WTC11 (cell line): ENCODE data around the gene MAEA. TPM values are rescaled to one million over a fixed set of nuclear protein-coding genes. Genes with fewer than 3 reads are reported as not detected.

Source experiments
- ATAC-seq: fragments of 200-7000 bp; cut with Tn5 transposase; 2 replicates; pipeline ENCODE4 v1.10.0; 2021; ENCODE audit warnings: mild to moderate bottlenecking, moderate library complexity
- CTCF ChIA-PET: fragments of 300-600 bp; sonication (Branson Sonifier 250); formaldehyde crosslinking; loops from one replicate; lab custom pipeline; 2021; ENCODE audit warnings: antibody characterized with exemption; lab: Charles Lee
- POLR2A ChIA-PET: fragments of 350-600 bp; sonication (Branson Sonifier 250); formaldehyde crosslinking; loops from one replicate; lab custom pipeline; 2021; ENCODE audit warnings: antibody characterized with exemption; lab: Charles Lee
- DNase-seq: peaks from one replicate; pipeline ENCODE4 v3.0.0; 2021; ENCODE audit warnings: low spot score
- H3K27ac Mint-ChIP-seq: 2 replicates; pipeline ENCODE4 v1.8.0; 2021; ENCODE audit warnings: mixed read lengths
- H3K27me3 Mint-ChIP-seq: 2 replicates; pipeline ENCODE4 v1.8.0; 2021; ENCODE audit warnings: low read depth, mild to moderate bottlenecking, moderate library complexity, mixed read lengths
- H3K36me3 Mint-ChIP-seq: 2 replicates; pipeline ENCODE4 v1.8.0; 2021; ENCODE audit warnings: mixed read lengths
- H3K4me1 Mint-ChIP-seq: 2 replicates; pipeline ENCODE4 v1.8.0; 2022; ENCODE audit warnings: mixed read lengths
- H3K4me3 Mint-ChIP-seq: 2 replicates; pipeline ENCODE4 v1.8.0; 2021; ENCODE audit warnings: mild to moderate bottlenecking, moderate library complexity, mixed read lengths
- H3K9me3 Mint-ChIP-seq: 2 replicates; pipeline ENCODE4 v1.8.0; 2021; ENCODE audit warnings: mixed read lengths
- AFF4 ChIP-seq: sonication (generic); formaldehyde crosslinking; IDR thresholded peaks from 2 replicates; pipeline ENCODE4 v1.8.1; 2023; ENCODE audit warnings: mild to moderate bottlenecking, missing genetic modification reagents, borderline replicate concordance
- GRHL2 ChIP-seq: fragments of 250-450 bp; sonication (Bioruptor Pico); IDR thresholded peaks from 2 replicates; pipeline ENCODE4 v1.8.0; 2022; ENCODE audit warnings: mild to moderate bottlenecking, moderate library complexity; ENCODE audit not compliant: insufficient replicate concordance, severe bottlenecking
- MAX ChIP-seq: sonication (generic); formaldehyde crosslinking; IDR thresholded peaks from 2 replicates; pipeline ENCODE4 v1.8.0; 2022; ENCODE audit warnings: mild to moderate bottlenecking, missing genetic modification reagents
- NFYB ChIP-seq: sonication (generic); formaldehyde crosslinking; conservative IDR thresholded peaks from 2 replicates; pipeline ENCODE4 v1.8.0; 2022; ENCODE audit warnings: low read depth, missing genetic modification reagents
- SP1 ChIP-seq: sonication (generic); formaldehyde crosslinking; conservative IDR thresholded peaks from 2 replicates; pipeline ENCODE4 v1.8.1; 2022; ENCODE audit warnings: missing genetic modification reagents
- TEAD1 ChIP-seq: sonication (generic); formaldehyde crosslinking; IDR thresholded peaks from 2 replicates; pipeline ENCODE4 v1.8.0; 2022; ENCODE audit warnings: mild to moderate bottlenecking, missing genetic modification reagents
- TEAD4 ChIP-seq: sonication (generic); formaldehyde crosslinking; IDR thresholded peaks from 2 replicates; pipeline ENCODE4 v1.8.0; 2022; ENCODE audit warnings: mild to moderate bottlenecking, missing genetic modification reagents
- TP53 ChIP-seq: sonication (generic); formaldehyde crosslinking; IDR thresholded peaks from 2 replicates; pipeline ENCODE4 v1.8.1; 2023; ENCODE audit warnings: mild to moderate bottlenecking, missing genetic modification reagents
- ZNF232 ChIP-seq: sonication (generic); formaldehyde crosslinking; IDR thresholded peaks from 2 replicates; pipeline ENCODE4 v1.8.0; 2022; ENCODE audit warnings: mild to moderate bottlenecking, missing genetic modification reagents
- ZNF425 ChIP-seq: fragments of 250-450 bp; sonication (Bioruptor Pico); conservative IDR thresholded peaks from 2 replicates; pipeline ENCODE4 v1.9.0; 2021; ENCODE audit warnings: mild to moderate bottlenecking
- total RNA-seq: library from RNA; stranded (reverse); gene quantifications from 3 replicates; pipeline ENCODE4 v1.2.3, GENCODE V29; 2021
- TF ChIP-seq, protein P1 (sequence below): sonication (generic); formaldehyde crosslinking; IDR thresholded peaks from 2 replicates; pipeline ENCODE4 v1.8.0; 2022; ENCODE audit warnings: mild to moderate bottlenecking, missing genetic modification reagents
- TF ChIP-seq, protein P2 (sequence below): sonication (generic); formaldehyde crosslinking; IDR thresholded peaks from 2 replicates; pipeline ENCODE4 v1.8.1; 2023; ENCODE audit warnings: mild to moderate bottlenecking, moderate library complexity, missing genetic modification reagents

MAEA gene
- total RNA-seq, 1 experiment from 2014 or later: 86.9 TPM

DNA sequence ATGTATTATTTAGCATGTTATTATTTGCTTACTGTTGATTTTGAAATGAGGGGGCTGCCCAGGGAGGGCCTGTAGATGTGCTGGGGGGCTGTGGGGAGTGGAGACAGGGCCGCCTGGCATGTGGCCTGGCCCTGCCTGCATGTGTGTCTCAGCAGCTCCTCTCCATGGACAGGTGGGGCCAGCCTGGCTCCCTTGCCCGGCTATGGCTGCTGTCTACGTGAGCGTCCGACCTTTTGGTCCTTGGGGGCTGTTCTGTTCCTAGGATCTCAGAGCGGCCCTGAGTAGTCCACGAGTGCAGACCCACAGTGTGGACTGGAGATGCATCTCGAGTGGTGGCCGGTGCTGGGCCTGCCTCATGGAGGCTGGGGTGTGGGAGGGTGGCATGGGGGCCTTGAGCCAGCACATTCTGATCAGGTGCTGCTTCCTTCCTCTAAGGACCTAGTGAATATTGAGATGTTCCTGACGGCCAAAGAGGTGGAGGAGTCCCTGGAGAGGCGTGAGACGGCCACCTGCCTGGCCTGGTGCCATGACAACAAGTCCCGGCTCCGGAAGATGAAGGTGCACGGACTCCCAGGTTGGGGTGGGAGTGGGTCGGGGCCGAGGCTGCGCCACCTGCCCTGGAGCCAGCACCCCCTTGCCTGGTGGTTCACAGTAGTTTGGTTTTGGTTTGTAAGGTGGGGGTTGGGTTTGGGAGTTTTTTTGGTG lies 32.4 kb downstream of the MAEA start:
- no peak overlapping the region for H3K27ac Mint-ChIP-seq
- DNase-seq (no peak), ATAC-seq (no peak)
- no peak for TF ChIP-seq TP53 (CRISPR knock-in tag)
- no peak for TF ChIP-seq ZNF425 (CRISPR knock-in tag)
- CTCF ChIA-PET: no interaction called here
- no peaks in the 10 kb centered on the region for H3K27me3 Mint-ChIP-seq
- H3K4me1 Mint-ChIP-seq: no peaks in the 10 kb centered on the region
- H3K9me3 Mint-ChIP-seq: no peaks in the 10 kb centered on the region
- POLR2A ChIA-PET: no interaction called here
- peaks cover 30% of the 10 kb centered on the region for H3K36me3 Mint-ChIP-seq
- no peak overlapping the region for H3K4me3 Mint-ChIP-seq

DNA sequence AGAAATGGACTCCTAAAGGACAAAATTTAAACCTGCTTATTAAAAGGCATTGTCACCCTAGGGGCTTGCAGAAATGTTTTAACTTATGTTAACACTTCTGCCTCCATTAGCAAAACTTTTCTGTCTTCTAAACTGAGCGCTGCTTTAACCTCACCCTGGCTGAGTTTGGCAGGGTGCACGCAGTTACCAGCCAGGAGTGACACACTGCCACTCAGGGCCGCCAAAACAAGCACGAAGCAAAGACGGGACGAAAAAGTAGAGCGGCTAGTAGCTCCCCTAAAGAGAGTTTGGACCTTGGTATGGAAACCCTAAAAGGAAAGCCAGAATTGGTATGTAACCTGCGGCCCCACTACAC lies 33.6 kb downstream of the MAEA start:
- no peak for ATAC-seq
- ChIA-PET CTCF (no interaction called here), POLR2A (no interaction called here)
- Mint-ChIP-seq H3K27ac (no peak overlapping the region), H3K27me3 (no peaks in the 10 kb centered on the region), H3K4me1 (no peaks in the 10 kb centered on the region), H3K9me3 (no peaks in the 10 kb centered on the region), H3K36me3 (peaks cover 21% of the 10 kb centered on the region), H3K4me3 (no peak overlapping the region)
- no peak for DNase-seq
- TF ChIP-seq, protein P1, sequence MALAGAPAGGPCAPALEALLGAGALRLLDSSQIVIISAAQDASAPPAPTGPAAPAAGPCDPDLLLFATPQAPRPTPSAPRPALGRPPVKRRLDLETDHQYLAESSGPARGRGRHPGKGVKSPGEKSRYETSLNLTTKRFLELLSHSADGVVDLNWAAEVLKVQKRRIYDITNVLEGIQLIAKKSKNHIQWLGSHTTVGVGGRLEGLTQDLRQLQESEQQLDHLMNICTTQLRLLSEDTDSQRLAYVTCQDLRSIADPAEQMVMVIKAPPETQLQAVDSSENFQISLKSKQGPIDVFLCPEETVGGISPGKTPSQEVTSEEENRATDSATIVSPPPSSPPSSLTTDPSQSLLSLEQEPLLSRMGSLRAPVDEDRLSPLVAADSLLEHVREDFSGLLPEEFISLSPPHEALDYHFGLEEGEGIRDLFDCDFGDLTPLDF (CRISPR knock-in tag): no peak
- TF ChIP-seq MAX (CRISPR knock-in tag) (no peak), TEAD4 (CRISPR knock-in tag) (no peak), NFYB (no peak), AFF4 (CRISPR knock-in tag) (no peak), TEAD1 (no peak), GRHL2 (CRISPR knock-in tag) (no peak), SP1 (CRISPR knock-in tag) (no peak), ZNF232 (no peak), TP53 (CRISPR knock-in tag) (no peak)
- TF ChIP-seq, protein P2, sequence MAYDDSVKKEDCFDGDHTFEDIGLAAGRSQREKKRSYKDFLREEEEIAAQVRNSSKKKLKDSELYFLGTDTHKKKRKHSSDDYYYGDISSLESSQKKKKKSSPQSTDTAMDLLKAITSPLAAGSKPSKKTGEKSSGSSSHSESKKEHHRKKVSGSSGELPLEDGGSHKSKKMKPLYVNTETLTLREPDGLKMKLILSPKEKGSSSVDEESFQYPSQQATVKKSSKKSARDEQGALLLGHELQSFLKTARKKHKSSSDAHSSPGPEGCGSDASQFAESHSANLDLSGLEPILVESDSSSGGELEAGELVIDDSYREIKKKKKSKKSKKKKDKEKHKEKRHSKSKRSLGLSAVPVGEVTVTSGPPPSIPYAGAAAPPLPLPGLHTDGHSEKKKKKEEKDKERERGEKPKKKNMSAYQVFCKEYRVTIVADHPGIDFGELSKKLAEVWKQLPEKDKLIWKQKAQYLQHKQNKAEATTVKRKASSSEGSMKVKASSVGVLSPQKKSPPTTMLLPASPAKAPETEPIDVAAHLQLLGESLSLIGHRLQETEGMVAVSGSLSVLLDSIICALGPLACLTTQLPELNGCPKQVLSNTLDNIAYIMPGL (CRISPR knock-in tag): no peak
